GM18499 (cell line): ENCODE data around the gene ACACB.

Experiments used
- ATAC-seq: cut with Tn5 transposase; IDR thresholded peaks from one replicate; pipeline ENCODE4 v1.9.1; 2021; ENCODE audit warnings: moderate number of reproducible peaks; ENCODE audit not compliant: insufficient read depth, unreplicated experiment

Gene ACACB

GRCh38 chr12:109270494-109270893, 154.1 kb downstream of the ACACB start:
- no peak for ATAC-seq

GRCh38 chr12:109271418-109271817, 155.0 kb downstream of the ACACB start:
- no peak for ATAC-seq

DNA sequence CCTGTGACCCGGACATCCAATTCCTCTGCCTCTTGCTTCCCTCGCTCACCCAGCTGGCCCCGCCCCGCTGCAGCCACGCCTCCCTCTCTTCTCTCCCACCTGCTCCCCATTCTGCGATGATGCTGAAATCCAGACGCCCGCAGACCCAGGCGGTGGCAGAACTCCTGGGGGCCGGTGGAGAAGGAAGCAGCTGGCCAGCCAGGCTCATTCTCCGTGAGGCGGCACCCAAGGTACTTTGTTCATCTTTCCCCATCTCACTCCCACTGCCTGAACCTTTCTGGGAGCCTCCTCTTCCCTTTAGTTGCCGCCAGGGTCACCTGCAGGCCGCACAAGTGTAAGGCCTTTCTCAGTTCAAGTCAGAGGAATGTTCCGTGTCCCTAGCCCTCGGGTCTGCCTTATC, 157.0 kb downstream of the ACACB start:
- ATAC-seq, result no peak

DNA sequence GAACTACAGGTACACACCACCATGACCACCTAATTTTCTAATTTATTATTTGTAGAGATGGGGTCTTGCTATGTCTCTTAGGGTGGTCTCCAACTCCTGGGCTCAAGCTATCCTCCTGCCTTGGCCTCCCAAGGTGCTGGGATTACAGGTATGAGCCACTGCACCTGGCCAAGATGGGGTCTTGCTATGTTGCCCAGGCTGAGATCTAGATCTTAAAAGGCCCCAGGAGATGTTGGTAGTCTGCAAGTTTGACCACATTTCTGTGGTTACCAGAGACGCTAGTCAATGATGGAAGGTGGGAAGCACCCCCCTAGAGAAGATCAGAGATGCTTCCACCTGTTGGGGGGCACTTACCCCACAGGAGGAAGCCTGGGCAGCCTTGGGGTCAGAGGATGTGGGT, 158.0 kb downstream of the ACACB start:
- no peak for ATAC-seq

GRCh38 chr12:109275173-109275572, 158.8 kb downstream of the ACACB start:
- ATAC-seq, result no peak

DNA sequence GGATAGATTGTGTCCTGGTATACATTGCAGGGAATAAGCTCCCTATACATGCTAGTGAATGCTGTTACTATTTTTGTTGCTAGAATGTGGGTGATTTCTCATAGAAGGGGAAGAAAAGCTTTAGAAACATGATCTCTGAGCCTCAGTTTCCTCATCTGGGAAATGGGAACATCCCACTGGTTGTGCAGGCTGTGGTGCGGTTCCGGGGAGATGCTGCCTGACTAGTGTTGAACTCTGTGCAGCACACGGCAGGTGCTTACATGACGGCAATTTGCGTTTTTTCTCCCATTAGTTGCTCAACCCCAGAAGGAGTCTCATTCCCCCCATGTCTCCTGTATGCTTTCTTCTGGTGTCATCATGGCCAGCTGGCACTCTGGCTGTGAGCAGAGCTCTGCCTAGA, 159.8 kb downstream of the ACACB start:
- no peak for ATAC-seq

DNA sequence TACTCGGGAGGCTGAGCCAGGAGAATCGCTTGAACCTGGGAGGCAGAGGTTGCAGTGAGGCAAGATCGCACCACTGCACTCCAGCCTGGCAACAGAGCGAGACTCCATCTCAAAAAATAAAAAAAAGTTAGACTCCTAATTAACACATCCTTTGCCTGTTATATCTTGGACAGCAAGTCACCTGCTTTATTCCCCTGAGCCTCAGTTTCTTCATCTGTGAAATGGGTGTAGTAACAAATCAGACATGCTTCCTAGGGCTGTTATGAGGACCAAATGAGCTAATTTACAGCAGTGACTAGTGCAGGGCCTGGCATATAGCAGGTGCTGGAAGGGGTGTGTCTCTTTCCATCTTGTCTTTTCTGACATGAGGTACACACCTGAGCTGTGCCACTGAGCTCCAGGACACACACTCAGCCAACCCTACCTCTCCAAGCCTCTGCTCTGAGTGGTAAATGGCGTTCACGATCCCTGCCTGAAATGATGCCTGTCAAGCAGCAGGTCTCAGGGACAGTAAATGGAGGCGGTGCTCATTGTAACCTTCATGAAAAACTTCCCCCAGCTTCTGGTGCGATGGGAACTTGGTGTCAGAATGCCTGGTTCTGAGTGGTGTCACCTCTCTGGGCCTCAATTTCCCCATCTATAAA, 161.0 kb downstream of the ACACB start:
- ATAC-seq, result no peak

DNA sequence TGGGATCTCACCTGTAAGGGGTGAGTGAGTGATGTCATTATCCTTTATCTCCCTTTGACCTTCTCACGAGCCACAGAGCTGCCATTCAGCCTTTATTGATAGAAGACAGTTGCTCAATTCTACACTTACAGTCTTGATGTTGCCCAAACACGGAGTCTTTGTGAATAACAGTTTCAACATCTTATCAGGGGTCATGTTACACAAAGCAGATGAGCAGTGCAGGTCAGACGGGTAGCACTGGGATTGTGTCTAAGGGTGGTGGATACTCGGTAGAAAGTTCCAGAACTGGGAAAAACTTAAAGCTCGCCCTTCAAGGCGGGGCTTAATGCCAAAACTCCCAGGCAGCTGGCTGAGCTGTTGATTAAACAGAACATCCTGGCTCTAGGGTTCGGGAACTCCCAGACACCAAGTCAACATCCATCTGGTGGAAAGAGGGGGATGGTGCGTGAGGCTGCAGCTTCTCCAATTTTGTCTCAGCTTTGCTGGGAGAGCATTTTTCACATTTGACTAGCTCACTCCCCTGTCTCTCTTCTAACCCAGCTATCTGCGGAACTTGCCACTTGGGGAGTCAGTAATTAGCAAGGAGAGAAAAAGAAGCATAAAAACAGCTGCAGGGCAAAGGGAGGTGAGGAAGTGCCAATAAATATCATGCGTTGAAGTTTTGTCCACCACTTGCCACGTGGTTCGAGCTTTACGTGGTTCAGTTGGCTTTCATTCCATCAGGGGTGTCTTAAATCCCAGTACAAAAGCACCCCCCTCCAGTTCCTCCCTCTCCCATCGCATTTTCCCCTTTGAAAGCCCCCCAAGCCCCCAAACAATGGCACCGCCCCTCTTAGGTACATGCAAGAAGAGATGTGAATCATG, 161.7 kb downstream of the ACACB start:
- ATAC-seq, result no peak

GRCh38 chr12:109278912-109279311, 162.5 kb downstream of the ACACB start:
- ATAC-seq, result no peak

GRCh38 chr12:109279525-109279924, 163.1 kb downstream of the ACACB start:
- ATAC-seq, result no peak

DNA sequence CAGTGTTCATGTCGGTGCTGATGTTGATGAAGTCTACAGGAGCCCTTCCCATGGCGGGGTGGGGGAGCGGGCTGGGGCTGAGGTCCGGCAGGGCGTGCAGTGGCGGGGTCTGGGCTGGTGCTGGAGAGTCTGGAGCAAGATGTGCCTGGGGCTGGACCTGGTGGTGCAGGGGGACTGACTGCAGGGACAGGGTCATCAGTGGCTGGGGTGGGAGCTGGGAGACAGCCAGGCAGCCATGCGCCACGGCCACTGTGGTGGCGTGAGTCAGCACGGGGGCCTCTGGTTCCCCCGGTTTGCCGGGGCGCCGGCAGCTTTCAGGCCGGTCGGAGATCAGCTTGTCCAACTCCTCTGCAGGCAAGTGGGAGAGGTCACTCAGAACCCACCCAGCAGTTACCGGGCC, 165.1 kb downstream of the ACACB start:
- no peak for ATAC-seq

DNA sequence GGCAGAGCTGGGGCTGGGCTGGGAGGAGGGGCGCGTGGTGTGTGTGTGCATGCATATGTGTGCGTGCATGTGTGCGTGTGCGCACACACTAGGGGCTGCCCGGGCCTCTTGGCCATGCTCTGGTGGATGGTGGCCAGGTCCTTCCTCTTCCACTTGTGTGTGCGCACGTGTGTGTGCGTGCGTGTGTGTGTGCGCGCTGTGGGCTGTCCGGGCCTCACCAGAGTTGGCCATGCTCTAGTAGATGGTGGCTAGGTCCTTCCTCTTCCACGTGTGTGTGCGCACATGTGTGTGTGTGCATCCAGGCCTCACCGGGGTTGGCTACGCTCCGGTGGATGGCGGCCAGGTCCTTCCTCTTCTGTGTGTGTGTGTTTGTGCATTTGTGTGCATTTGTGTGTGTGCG, 168.0 kb downstream of the ACACB start:
- ATAC-seq, result no peak

GRCh38 chr12:109286252-109286651, 169.9 kb downstream of the ACACB start:
- no peak for ATAC-seq

DNA sequence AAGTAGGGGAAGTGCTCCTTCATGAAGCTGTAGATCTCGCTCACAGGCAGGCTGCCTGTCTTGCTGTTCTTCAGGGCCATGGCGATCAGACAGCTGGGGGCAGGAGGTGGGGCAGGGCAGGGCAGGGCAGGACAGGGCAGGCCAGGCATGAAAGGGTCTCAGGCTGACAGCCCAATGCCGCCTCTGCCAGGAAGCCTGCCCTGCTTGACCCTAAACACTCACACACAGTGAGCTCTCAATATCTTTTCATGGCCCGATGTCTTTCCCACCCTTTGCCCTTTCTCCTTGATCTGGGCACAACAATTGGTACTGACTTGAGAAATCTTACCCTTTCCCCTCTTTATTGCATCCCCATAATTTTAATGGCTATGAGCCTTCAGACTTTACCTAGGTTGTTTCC, 170.3 kb downstream of the ACACB start:
- no peak for ATAC-seq

DNA sequence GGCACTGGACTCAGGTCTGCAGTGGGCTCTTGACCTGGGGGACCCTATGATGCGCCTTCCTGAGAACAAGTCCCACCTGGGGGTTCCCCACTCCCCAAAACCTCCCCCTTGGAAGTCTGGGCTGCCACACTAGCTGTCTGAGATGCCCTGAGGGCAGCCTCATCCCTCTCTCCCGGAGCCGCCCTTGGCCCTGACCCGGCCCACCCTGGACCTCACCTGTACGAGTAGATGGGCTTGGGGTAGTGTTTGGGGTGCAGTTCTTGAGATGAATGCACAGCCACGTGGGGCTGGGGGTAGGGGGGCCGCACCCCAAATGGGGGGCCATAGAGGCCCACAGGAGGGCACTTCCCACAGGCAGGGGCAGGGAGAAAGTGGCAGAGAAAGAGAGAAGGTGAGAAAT, 170.8 kb downstream of the ACACB start:
- no peak for ATAC-seq

GRCh38 chr12:109287811-109288469, 171.6 kb downstream of the ACACB start:
- no peak for ATAC-seq

DNA sequence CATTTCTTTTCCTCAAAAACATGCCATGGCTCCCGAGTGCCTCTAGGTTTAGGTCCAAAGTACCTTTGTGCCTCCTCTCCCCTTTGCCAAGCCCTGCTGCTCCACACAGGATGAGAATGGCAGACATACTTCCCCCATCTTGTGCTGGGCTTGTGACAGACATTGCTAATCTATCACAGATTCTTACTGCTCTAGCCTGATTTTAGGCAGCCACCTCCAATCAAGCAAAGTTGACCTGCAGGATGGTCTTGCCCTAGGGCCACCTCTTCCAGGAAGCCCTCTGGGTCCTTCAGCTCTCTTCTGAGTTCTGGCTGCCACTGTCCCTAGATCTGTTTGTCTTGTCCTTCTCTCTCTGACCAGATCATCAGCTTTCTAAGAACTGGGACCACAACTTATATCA, 172.2 kb downstream of the ACACB start:
- no peak for ATAC-seq

GRCh38 chr12:109289004-109289403, 172.6 kb downstream of the ACACB start:
- ATAC-seq, result no peak

DNA sequence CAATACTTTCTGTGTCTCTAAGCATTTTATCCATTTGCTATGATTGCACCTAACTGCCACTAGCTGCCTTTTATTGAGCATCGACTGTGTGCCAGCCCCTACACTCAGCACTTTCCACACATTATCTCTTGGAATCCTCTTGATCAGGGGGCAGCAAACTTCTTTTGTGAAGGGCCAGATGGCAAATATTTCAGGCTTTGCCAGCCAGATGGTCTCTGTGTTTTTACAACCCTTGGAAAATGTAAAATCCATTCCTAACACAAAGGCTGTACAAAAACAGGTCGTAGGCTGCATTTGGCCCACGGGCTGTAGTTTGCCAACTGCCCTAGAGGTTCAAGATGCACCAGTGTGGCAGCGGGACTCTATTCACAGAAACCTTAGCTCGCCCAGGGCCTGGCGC, 173.2 kb downstream of the ACACB start:
- no peak for ATAC-seq

GRCh38 chr12:109290061-109290460, 173.7 kb downstream of the ACACB start:
- no peak for ATAC-seq

GRCh38 chr12:109291117-109291516, 174.7 kb downstream of the ACACB start:
- no peak for ATAC-seq
